Panc1 (cell line): Measurements from ENCODE around the gene ZER1. TPM values are rescaled to one million over a fixed set of nuclear protein-coding genes. Genes with fewer than 3 reads are reported as not detected.
A peak's percentile ranks its signal among the peaks of the same experiment; 100 is the strongest.

Experiments
- ATAC-seq: fragments of 200-7000 bp; cut with Tn5 transposase; 2 replicates; pipeline ENCODE4 v1.9.1; 2020; ENCODE audit warnings: mild to moderate bottlenecking, moderate library complexity
- BruUV-seq: library from RNA; stranded (reverse); fragments of 400-500 nt; replicated peaks from 2 replicates; lab custom pipeline; 2021; lab: Mats Ljungman, UMichigan
- CTCF ChIA-PET: fragments of 300-600 bp; sonication (Branson Sonifier 250); formaldehyde crosslinking; loops from one replicate; lab custom pipeline; 2022; ENCODE audit warnings: antibody characterized with exemption; lab: Charles Lee
- POLR2A ChIA-PET: fragments of 300-600 bp; sonication (Branson Sonifier 250); formaldehyde crosslinking; loops from one replicate; lab custom pipeline; 2022; ENCODE audit warnings: antibody characterized with exemption; lab: Charles Lee
- DNase-seq: peaks from one replicate; pipeline ENCODE4 v3.0.0-alpha.2; 2010; ENCODE audit warnings: low read depth, low spot score
- H3K27ac ChIP-seq: 2 replicates; pipeline ENCODE4 v1.5.1; 2011; ENCODE audit warnings: mild to moderate bottlenecking, low read length, inconsistent platforms
- H3K27me3 ChIP-seq: fragments of 200-500 bp; sonication (Bioruptor generic); 2 replicates; pipeline ENCODE4 v1.6.0; 2014; ENCODE audit warnings: low read length, inconsistent platforms; ENCODE audit not compliant: control insufficient read depth, insufficient read depth
- H3K36me3 ChIP-seq: fragments of 200-500 bp; sonication (Bioruptor generic); 2 replicates; pipeline ENCODE4 v1.5.1; 2014; ENCODE audit warnings: inconsistent platforms, mild to moderate bottlenecking, low read length, moderate library complexity; ENCODE audit not compliant: control insufficient read depth, insufficient read depth
- H3K4me1 ChIP-seq: 2 replicates; pipeline ENCODE4 v1.5.1; 2011; ENCODE audit warnings: inconsistent platforms, mild to moderate bottlenecking, low read length, moderate library complexity; ENCODE audit not compliant: control insufficient read depth, insufficient read depth
- H3K4me3 ChIP-seq, 2 experiments: 2 replicates each; pipeline ENCODE4 v1.5.1; 2011 to 2012; ENCODE audit warnings: low read depth in 2 of 2, low read length in 2 of 2, mild to moderate bottlenecking in 2 of 2, inconsistent platforms in 1 of 2, moderate library complexity in 1 of 2
- H3K9me3 ChIP-seq: fragments of 200-500 bp; sonication (Bioruptor generic); 2 replicates; pipeline ENCODE4 v1.5.1; 2014; ENCODE audit warnings: low read depth, mild to moderate bottlenecking, inconsistent platforms, low read length, moderate library complexity; ENCODE audit not compliant: control insufficient read depth, insufficient read depth
- POLR2AphosphoS5 ChIP-seq: IDR thresholded peaks from 2 replicates; pipeline ENCODE4 v1.6.1; 2012; ENCODE audit warnings: mild to moderate bottlenecking, low read depth, low read length, moderate library complexity
- SIN3A ChIP-seq: IDR thresholded peaks from 2 replicates; pipeline ENCODE4 v1.6.1; 2012; ENCODE audit warnings: low read depth, mild to moderate bottlenecking, low read length, moderate library complexity, borderline replicate concordance; ENCODE audit not compliant: insufficient read depth
- TCF7L2 ChIP-seq: IDR thresholded peaks from 2 replicates; pipeline ENCODE4 v1.6.1; 2011; ENCODE audit warnings: mild to moderate bottlenecking, low read depth, low read length, inconsistent platforms
- in situ Hi-C: cut with HindIII; loops from 2 replicates; pipeline ENCODE4 v1.10.0; 2016; ENCODE audit warnings: low sequenced_read_pairs, low pct_unique_long_range_greater_than_20kb
- intact Hi-C: fragments of 100-400 bp; cut with micrococcal nuclease; formaldehyde crosslinking; loops from one replicate; pipeline ENCODE4 v1.10.0; 2022; ENCODE audit not compliant: unreplicated experiment
- total RNA-seq: library from RNA; stranded (reverse); gene quantifications from one replicate; pipeline ENCODE4 v1.2.1, GENCODE V29; 2021; ENCODE audit not compliant: unreplicated experiment
- TF ChIP-seq, protein P1 (sequence below): fragments of 450-650 bp; IDR thresholded peaks from 2 replicates; pipeline ENCODE4 v1.5.1; 2017; ENCODE audit warnings: mild to moderate bottlenecking
- TF ChIP-seq, protein P2 (sequence below), 2 experiments: IDR thresholded peaks; 2 replicates each; pipeline ENCODE4 v1.6.1; 2011 to 2012; ENCODE audit warnings: low read depth in 2 of 2, control low read depth in 1 of 2, low read length in 1 of 2, mild to moderate bottlenecking in 1 of 2, moderate library complexity in 1 of 2; ENCODE audit not compliant: insufficient read depth in 1 of 2

The ZER1 gene
- total RNA-seq, 1 experiment from 2014 or later: 16.2 TPM

DNA sequence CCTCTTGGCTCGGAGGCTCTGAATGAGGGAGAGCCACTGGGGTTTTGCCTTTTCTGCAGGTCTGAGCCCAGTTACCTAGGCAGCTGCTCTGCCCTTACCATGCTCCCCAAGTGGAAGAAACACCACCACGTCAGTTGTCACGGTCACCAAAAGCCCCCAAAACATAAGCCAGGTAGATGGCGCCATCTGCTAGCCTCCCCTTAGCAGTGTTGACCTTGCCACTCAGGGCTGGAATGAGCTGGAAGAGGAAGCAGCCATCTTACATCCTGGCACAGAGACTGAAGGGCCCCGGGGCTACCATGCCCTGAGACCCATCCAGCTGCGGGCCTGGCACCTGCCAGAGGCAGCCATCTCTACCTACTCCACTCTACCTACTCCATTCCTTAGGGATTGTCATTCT is 7.4 kb downstream of the ZER1 start:
- Histone ChIP-seq H3K9me3 (no peaks in the 10 kb centered on the region), H3K36me3 (no peaks in the 10 kb centered on the region), H3K27ac (no peak overlapping the region), H3K4me1 (no peaks in the 10 kb centered on the region), H3K4me3 (no peak overlapping the region), H3K27me3 (no peaks in the 10 kb centered on the region)
- intact Hi-C loops (no loop called here), in situ Hi-C loops (no loop called here)
- no peak for DNase-seq
- ATAC-seq: peak; percentile 26; the same call in 1 of the 2 replicates
- BruUV-seq: no TSS peak
- TF ChIP-seq, protein P1, sequence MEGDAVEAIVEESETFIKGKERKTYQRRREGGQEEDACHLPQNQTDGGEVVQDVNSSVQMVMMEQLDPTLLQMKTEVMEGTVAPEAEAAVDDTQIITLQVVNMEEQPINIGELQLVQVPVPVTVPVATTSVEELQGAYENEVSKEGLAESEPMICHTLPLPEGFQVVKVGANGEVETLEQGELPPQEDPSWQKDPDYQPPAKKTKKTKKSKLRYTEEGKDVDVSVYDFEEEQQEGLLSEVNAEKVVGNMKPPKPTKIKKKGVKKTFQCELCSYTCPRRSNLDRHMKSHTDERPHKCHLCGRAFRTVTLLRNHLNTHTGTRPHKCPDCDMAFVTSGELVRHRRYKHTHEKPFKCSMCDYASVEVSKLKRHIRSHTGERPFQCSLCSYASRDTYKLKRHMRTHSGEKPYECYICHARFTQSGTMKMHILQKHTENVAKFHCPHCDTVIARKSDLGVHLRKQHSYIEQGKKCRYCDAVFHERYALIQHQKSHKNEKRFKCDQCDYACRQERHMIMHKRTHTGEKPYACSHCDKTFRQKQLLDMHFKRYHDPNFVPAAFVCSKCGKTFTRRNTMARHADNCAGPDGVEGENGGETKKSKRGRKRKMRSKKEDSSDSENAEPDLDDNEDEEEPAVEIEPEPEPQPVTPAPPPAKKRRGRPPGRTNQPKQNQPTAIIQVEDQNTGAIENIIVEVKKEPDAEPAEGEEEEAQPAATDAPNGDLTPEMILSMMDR: no peak
- TF ChIP-seq, protein P2, sequence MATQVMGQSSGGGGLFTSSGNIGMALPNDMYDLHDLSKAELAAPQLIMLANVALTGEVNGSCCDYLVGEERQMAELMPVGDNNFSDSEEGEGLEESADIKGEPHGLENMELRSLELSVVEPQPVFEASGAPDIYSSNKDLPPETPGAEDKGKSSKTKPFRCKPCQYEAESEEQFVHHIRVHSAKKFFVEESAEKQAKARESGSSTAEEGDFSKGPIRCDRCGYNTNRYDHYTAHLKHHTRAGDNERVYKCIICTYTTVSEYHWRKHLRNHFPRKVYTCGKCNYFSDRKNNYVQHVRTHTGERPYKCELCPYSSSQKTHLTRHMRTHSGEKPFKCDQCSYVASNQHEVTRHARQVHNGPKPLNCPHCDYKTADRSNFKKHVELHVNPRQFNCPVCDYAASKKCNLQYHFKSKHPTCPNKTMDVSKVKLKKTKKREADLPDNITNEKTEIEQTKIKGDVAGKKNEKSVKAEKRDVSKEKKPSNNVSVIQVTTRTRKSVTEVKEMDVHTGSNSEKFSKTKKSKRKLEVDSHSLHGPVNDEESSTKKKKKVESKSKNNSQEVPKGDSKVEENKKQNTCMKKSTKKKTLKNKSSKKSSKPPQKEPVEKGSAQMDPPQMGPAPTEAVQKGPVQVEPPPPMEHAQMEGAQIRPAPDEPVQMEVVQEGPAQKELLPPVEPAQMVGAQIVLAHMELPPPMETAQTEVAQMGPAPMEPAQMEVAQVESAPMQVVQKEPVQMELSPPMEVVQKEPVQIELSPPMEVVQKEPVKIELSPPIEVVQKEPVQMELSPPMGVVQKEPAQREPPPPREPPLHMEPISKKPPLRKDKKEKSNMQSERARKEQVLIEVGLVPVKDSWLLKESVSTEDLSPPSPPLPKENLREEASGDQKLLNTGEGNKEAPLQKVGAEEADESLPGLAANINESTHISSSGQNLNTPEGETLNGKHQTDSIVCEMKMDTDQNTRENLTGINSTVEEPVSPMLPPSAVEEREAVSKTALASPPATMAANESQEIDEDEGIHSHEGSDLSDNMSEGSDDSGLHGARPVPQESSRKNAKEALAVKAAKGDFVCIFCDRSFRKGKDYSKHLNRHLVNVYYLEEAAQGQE (IDR thresholded peaks at IDR 0.05; ENCODE audit: insufficient read depth in 1 of 2, low read depth in 2 of 2, low read length in 1 of 2): no peak
- TF ChIP-seq TCF7L2 (no peak), SIN3A (no peak), POLR2AphosphoS5 (no peak)
- POLR2A ChIA-PET: interaction anchor here (0.6 kb wide), 1 partner anchor 8 kb away, joined by 3 read pairs; no protein-coding TSS in a partner anchor
- CTCF ChIA-PET: no interaction called here

DNA sequence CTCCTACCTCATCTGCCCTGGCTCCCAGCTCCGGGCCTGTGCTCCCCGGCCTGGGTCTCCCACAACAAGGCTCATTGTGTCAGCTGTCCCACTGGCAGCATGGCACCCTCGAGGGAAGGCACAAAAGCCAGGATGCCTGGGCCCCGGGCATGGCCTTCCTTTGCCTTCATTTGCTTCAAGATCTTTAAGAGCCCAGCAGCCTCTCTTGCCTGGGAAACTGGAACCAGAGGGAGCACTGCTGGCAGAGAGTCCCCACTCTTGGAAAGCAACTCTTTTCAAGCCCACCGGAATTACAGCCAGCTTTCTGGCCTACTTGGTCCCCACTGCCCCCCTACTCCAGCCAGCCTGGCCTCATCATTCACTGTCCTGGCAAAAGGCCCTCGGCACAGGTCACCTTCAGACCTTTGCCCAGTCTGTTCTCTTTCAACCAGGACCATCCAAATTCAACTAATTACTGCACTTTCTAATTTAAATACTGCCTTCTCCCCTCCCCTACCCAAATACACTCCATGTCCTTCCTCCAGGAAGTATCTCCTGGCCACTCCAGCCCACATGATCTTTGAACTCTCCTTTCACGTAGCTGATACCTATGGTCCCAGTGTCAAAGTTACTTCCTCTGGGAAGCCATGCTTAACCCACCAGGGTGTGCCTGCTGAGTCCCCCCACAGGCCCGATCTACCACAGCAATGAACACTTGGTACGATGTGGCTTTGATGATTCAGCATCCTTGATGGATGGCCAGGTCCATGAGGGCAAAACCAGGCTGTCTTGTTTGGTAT is 8.9 kb downstream of the ZER1 start:
- in situ Hi-C loops: no loop called here
- no peaks in the 10 kb centered on the region for H3K36me3 ChIP-seq
- intact Hi-C loops: no loop called here
- H3K9me3 ChIP-seq: no peaks in the 10 kb centered on the region
- POLR2A ChIA-PET: no interaction called here
- DNase-seq: no peak
- TF ChIP-seq, protein P1: no peak
- TF ChIP-seq SIN3A (no peak), POLR2AphosphoS5 (no peak), TCF7L2 (no peak)
- TF ChIP-seq, protein P2 (IDR thresholded peaks at IDR 0.05; ENCODE audit: insufficient read depth in 1 of 2, low read depth in 2 of 2, low read length in 1 of 2): no peak
- H3K27ac ChIP-seq: no peak overlapping the region
- no peaks in the 10 kb centered on the region for H3K27me3 ChIP-seq
- CTCF ChIA-PET: interaction anchor here (0.6 kb wide), 1 partner anchor 717 kb away, joined by 3 read pairs; no protein-coding TSS in a partner anchor
- no peak overlapping the region for H3K4me3 ChIP-seq
- no TSS peak for BruUV-seq
- no peak for ATAC-seq
- H3K4me1 ChIP-seq: no peaks in the 10 kb centered on the region
